Activated T-helper 1 cell treated with anti-CD3 and anti-CD28 coated beads, Interleukin-12 subunit alpha, Interleukin-12 subunit beta, Interleukin-2, Interleukin-4 antibody, amounts not matched to agents 30 ng/mL and 10 ng/mL and 1 ng/mL, durations not matched to agents 14 hours and 24 hours and 36 hours (primary cell): ENCODE data around the gene PPP6C. TPM values are rescaled to one million over a fixed set of nuclear protein-coding genes. Genes with fewer than 3 reads are reported as not detected.

Experiments
- DNase-seq: peaks from one replicate; pipeline ENCODE4 v3.0.0; 2021; ENCODE audit warnings: low spot score
- H3K27ac Mint-ChIP-seq: one replicate; pipeline ENCODE4 v1.8.0; 2021; ENCODE audit warnings: mild to moderate bottlenecking, mixed read lengths
- H3K27me3 Mint-ChIP-seq: one replicate; pipeline ENCODE4 v1.8.0; 2022; ENCODE audit warnings: mild to moderate bottlenecking, moderate library complexity, mixed read lengths; ENCODE audit not compliant: insufficient read depth
- H3K36me3 Mint-ChIP-seq: one replicate; pipeline ENCODE4 v1.8.0; 2021; ENCODE audit warnings: low read depth, mixed read lengths
- H3K4me1 Mint-ChIP-seq: one replicate; pipeline ENCODE4 v1.8.0; 2021; ENCODE audit warnings: low read depth, mixed read lengths
- H3K4me3 Mint-ChIP-seq: one replicate; pipeline ENCODE4 v1.8.0; 2021; ENCODE audit warnings: mild to moderate bottlenecking, moderate library complexity, mixed read lengths
- H3K9me3 Mint-ChIP-seq: one replicate; pipeline ENCODE4 v1.8.0; 2021; ENCODE audit warnings: mixed read lengths
- intact Hi-C: fragments of 100-400 bp; cut with micrococcal nuclease; formaldehyde crosslinking; loops from one replicate; pipeline ENCODE4 v1.15.1; 2024
- total RNA-seq: library from RNA; stranded (reverse); gene quantifications from 2 replicates; pipeline ENCODE4 v1.2.3, GENCODE V29; 2022

The PPP6C gene
- total RNA-seq, 1 donor from 2014 or later = 50.8 TPM

GRCh38 chr9:125145425-125145824 lies 44.2 kb downstream of the PPP6C start:
- H3K9me3 Mint-ChIP-seq = no peaks in the 10 kb centered on the region
- no peaks in the 10 kb centered on the region for H3K27me3 Mint-ChIP-seq
- intact Hi-C loops = no loop called here
- no peak overlapping the region for H3K27ac Mint-ChIP-seq
- H3K4me3 Mint-ChIP-seq = no peak overlapping the region
- DNase-seq = no peak
- H3K36me3 Mint-ChIP-seq = peaks cover 9% of the 10 kb centered on the region
- H3K4me1 Mint-ChIP-seq = peaks cover 45% of the 10 kb centered on the region

- H3K36me3 Mint-ChIP-seq = peaks cover 10% of the 10 kb centered on the region
- peaks cover 46% of the 10 kb centered on the region for H3K4me1 Mint-ChIP-seq
- H3K4me3 Mint-ChIP-seq = peak within 1 kb of the TSS; percentile 96
- H3K27ac Mint-ChIP-seq = peak within 1 kb of the TSS; percentile 85
- peak; percentile 98 for DNase-seq
- intact Hi-C loops = loop anchor here (1.0 to 5.0 kb wide), 12 partner anchors 9 to 604 kb away; partner anchors contain the start of genes ARPC5L, GOLGA1, HSPA5 and NR6A1
- H3K9me3 Mint-ChIP-seq = no peaks in the 10 kb centered on the region
- no peaks in the 10 kb centered on the region for H3K27me3 Mint-ChIP-seq
Observed at GRCh38 chr9:125143377-125144090, 46.1 kb downstream of the PPP6C start, which contains the start of gene SCAI. SCAI (minus strand) TSS chr9:125143528; CDS start chr9:125143437, 91 bp downstream.

- no peaks in the 10 kb centered on the region for H3K27me3 Mint-ChIP-seq
- H3K4me3 Mint-ChIP-seq = peak overlapping the region; percentile 96
- H3K36me3 Mint-ChIP-seq = peaks cover 13% of the 10 kb centered on the region
- peak overlapping the region; percentile 85 for H3K27ac Mint-ChIP-seq
- intact Hi-C loops = loop anchor here (1.0 to 5.0 kb wide), 12 partner anchors 8 to 605 kb away; partner anchors contain the start of genes ARPC5L, GOLGA1, HSPA5 and NR6A1
- no peak for DNase-seq
- H3K4me1 Mint-ChIP-seq = peaks cover 46% of the 10 kb centered on the region
- H3K9me3 Mint-ChIP-seq = no peaks in the 10 kb centered on the region
Observed at GRCh38 chr9:125142560-125143376, 46.8 kb downstream of the PPP6C start.

GRCh38 chr9:125141751-125142150 lies 47.9 kb downstream of the PPP6C start:
- no peaks in the 10 kb centered on the region for H3K9me3 Mint-ChIP-seq
- peak overlapping the region; percentile 96 for H3K4me3 Mint-ChIP-seq
- intact Hi-C loops = loop anchor here (2.0 to 5.0 kb wide), 4 partner anchors 99 to 606 kb away; partner anchors contain the start of genes HSPA5, PBX3 and WDR38
- peaks cover 11% of the 10 kb centered on the region for H3K36me3 Mint-ChIP-seq
- H3K27ac Mint-ChIP-seq = no peak overlapping the region
- peaks cover 44% of the 10 kb centered on the region for H3K4me1 Mint-ChIP-seq
- no peak for DNase-seq
- no peaks in the 10 kb centered on the region for H3K27me3 Mint-ChIP-seq

DNA sequence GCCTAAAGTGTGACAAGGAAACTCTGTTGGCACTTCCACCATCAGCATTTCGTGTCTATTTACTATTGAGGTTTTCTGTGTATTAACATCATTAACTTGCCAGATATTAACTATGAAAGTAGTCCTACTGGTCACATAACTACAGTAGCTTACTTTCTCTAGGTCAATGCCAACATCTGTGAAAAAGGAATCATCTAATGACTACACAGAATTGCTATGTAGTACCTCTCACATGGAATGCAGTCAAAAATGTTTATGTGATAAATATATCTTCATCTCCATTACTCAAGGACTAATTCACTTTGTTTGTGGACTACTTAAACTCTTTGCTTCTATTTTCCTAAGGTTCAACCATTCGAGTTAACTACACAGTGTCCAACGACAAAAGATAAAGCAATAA lies 48.4 kb downstream of the PPP6C start:
- peaks cover 40% of the 10 kb centered on the region for H3K4me1 Mint-ChIP-seq
- intact Hi-C loops = loop anchor here (5.0 kb wide), 2 partner anchors 231 to 606 kb away; partner anchors contain the start of gene PBX3
- H3K9me3 Mint-ChIP-seq = no peaks in the 10 kb centered on the region
- H3K4me3 Mint-ChIP-seq = peak overlapping the region; percentile 3
- H3K27me3 Mint-ChIP-seq = no peaks in the 10 kb centered on the region
- peaks cover 11% of the 10 kb centered on the region for H3K36me3 Mint-ChIP-seq
- no peak for DNase-seq
- no peak overlapping the region for H3K27ac Mint-ChIP-seq

DNA sequence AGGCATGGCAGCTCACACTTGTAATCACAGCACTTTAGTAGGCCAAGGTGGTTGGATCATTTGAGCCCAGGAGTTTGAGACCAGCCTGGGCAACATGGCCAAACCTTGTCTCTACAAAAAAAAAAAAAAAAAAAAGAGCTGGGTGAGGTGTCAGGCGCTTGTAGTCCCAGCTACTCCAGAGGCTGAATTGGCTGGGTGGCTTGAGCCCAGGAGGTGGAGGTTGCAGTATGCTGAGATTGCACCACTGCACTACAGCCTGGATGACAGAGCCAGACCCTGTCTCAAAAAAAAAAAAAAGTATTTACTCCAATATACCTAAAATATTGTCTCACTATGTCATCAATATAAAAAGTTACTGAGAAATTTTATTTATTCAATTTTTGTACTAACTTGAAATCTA lies 49.0 kb downstream of the PPP6C start:
- Mint-ChIP-seq H3K9me3 (no peaks in the 10 kb centered on the region), H3K27ac (no peak overlapping the region), H3K27me3 (no peaks in the 10 kb centered on the region), H3K4me3 (no peak overlapping the region), H3K4me1 (peaks cover 35% of the 10 kb centered on the region), H3K36me3 (peaks cover 11% of the 10 kb centered on the region)
- DNase-seq = no peak
- intact Hi-C loops = loop anchor here (5.0 kb wide), 2 partner anchors 232 to 607 kb away; partner anchors contain the start of gene PBX3

DNA sequence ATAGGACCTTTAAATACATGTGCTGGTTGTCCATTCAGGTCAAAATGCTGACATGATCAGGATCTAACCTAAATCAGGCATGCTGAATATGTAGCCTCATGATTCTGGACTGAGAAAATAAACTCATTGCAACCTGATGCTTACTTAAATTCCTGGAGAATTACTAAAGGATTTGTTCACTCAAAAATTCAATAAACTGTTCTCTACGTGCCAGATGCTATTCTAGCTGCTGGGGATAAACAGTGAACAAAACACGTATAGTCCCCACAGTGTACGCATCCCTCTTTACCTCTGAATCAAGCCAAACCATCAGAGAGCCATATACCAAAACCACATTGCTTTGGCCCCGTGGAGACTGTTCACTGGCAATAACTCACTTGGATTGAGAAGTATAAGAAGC lies 52.4 kb downstream of the PPP6C start:
- Mint-ChIP-seq H3K27me3 (no peaks in the 10 kb centered on the region), H3K4me3 (no peak overlapping the region), H3K36me3 (peaks cover 22% of the 10 kb centered on the region), H3K27ac (no peak overlapping the region), H3K4me1 (peaks cover 30% of the 10 kb centered on the region), H3K9me3 (peaks cover 13% of the 10 kb centered on the region)
- DNase-seq = no peak
- intact Hi-C loops = no loop called here

GRCh38 chr9:125134976-125135375 lies 54.6 kb downstream of the PPP6C start:
- no peak overlapping the region for H3K4me3 Mint-ChIP-seq
- H3K36me3 Mint-ChIP-seq = peaks cover 21% of the 10 kb centered on the region
- no peak for DNase-seq
- peaks cover 19% of the 10 kb centered on the region for H3K4me1 Mint-ChIP-seq
- H3K9me3 Mint-ChIP-seq = peaks cover 13% of the 10 kb centered on the region
- no peaks in the 10 kb centered on the region for H3K27me3 Mint-ChIP-seq
- H3K27ac Mint-ChIP-seq = no peak overlapping the region
- intact Hi-C loops = loop anchor here (1.0 kb wide), 2 partner anchors 8 to 9 kb away; partner anchors contain the start of gene SCAI

- H3K27ac Mint-ChIP-seq = peak overlapping the region; percentile 76
- intact Hi-C loops = loop anchor here (1.0 kb wide), 2 partner anchors 7 to 10 kb away; partner anchors contain the start of gene SCAI
- H3K27me3 Mint-ChIP-seq = no peaks in the 10 kb centered on the region
- H3K9me3 Mint-ChIP-seq = peaks cover 13% of the 10 kb centered on the region
- H3K4me3 Mint-ChIP-seq = no peak overlapping the region
- H3K4me1 Mint-ChIP-seq = peaks cover 12% of the 10 kb centered on the region
- DNase-seq = no peak
- peaks cover 14% of the 10 kb centered on the region for H3K36me3 Mint-ChIP-seq
Observed at GRCh38 chr9:125133403-125134329, 55.9 kb downstream of the PPP6C start.

- H3K4me1 Mint-ChIP-seq = peaks cover 17% of the 10 kb centered on the region
- H3K27ac Mint-ChIP-seq = no peak overlapping the region
- H3K4me3 Mint-ChIP-seq = no peak overlapping the region
- peaks cover 13% of the 10 kb centered on the region for H3K9me3 Mint-ChIP-seq
- intact Hi-C loops = no loop called here
- no peaks in the 10 kb centered on the region for H3K27me3 Mint-ChIP-seq
- no peak for DNase-seq
- peaks cover 12% of the 10 kb centered on the region for H3K36me3 Mint-ChIP-seq
Observed at GRCh38 chr9:125131778-125132177, 57.8 kb downstream of the PPP6C start.

GRCh38 chr9:125126019-125126746 lies 63.4 kb downstream of the PPP6C start:
- H3K27me3 Mint-ChIP-seq = no peaks in the 10 kb centered on the region
- peak overlapping the region; percentile 98 for H3K27ac Mint-ChIP-seq
- intact Hi-C loops = loop anchor here (1.0 to 5.0 kb wide), 3 partner anchors 8 to 184 kb away; partner anchors contain the start of genes GOLGA1 and SCAI
- peaks cover 12% of the 10 kb centered on the region for H3K36me3 Mint-ChIP-seq
- DNase-seq = peak; percentile 77
- H3K4me3 Mint-ChIP-seq = peak overlapping the region; percentile 62
- H3K4me1 Mint-ChIP-seq = peaks cover 36% of the 10 kb centered on the region
- H3K9me3 Mint-ChIP-seq = no peaks in the 10 kb centered on the region
